HuH-7.5 (cell line): ENCODE results near the gene SRP9.
"Not testable (repeated sequence)": the region's sequence is repeated elsewhere in the genome, so short reads cannot be mapped to it uniquely, and the experiment has no call there.

Experiments used
- DNase-seq: peaks from one replicate; pipeline ENCODE4 v3.0.0; 2011; ENCODE audit warnings: low spot score

SRP9 gene

DNA sequence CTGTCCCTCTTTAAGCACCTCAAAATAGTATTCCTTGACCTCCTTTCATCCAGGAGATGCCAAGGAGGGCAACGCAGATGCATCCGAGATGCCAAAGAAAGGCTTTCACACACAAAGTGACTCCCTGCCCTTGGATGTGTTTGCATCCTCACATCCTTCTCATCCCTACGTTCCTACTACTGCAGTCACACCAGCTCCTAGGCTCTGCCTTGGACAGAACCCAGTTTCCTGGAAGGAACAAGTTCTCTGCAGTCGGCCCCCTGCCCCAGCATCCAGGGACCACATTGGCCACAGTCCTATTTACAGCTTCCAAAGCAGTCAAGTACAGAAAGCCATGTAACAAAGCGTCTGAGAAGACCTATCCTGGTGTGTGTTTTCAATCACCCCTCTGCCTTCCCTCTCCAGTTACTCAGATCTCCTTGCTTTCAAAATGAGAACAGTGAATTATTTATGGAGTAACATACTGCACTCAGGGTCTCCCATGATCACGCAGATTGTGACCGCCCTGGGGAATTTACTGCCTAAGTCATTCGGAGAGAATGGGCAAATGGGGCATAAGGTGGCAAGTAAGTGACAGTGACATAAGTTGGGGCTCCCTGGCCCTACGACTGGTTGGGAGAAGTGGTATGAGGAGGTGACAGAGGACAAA lies 21.8 kb upstream of the SRP9 start:
- DNase-seq: no peak

DNA sequence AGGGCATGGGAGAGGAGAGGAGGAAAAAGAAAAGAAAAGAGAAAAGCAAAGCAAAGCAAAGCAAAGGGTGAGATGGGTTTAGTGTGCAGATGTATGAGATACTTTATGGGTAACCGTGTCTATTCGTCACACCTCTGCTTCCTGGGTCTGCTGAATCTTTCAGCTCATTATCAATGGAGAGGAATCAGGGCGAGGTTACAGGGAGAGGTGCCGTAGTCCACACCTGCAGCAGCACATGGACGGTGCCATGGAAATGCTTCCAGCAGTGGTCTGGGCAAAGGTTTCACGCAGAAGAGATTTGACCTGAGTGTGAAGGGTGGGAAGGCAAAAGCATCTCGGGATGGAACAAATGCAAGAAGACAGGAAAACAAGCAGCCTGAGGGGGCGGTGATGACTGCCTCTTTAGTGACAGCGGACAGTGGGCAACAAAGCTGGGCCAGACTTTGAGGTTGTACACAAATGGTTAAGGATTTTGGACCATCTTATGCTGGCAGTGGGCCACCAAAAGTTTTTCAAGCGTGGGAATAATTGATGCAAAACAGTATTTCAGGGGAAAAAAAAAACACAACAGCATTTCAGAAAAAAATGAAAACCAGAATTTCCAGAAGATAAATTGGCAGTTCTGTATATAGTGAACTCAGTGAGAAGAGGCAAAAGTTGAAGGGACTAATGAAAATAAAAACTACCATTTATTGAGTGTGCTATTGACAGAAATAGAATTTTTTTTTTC lies 19.5 kb upstream of the SRP9 start:
- DNase-seq: no peak

DNA sequence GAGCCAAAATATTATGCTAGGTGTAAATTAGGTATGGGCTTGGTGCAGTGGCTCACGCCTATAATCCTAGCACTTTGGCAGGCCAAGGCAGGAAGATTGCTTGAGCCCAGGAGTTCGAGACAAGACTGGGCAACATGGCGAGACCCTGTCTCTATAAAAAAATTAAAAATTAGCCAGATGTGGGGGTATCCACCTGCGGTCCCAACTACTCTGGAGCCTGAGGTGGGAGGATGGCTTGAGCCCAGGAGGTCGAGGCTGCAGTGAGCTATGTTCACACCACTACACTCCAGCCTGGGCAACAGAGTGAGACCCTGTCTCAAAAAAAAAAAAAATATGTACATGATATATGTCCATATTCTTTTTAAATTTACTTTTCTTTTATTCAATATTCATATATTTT lies 17.7 kb upstream of the SRP9 start:
- not testable (repeated sequence) for DNase-seq

GRCh38 chr1:225760531-225760930 lies 17.1 kb upstream of the SRP9 start:
- DNase-seq: no peak

- not testable (repeated sequence) for DNase-seq
These were observed 16.2 kb upstream of the SRP9 start for GRCh38 chr1:225761395-225761794.

DNA sequence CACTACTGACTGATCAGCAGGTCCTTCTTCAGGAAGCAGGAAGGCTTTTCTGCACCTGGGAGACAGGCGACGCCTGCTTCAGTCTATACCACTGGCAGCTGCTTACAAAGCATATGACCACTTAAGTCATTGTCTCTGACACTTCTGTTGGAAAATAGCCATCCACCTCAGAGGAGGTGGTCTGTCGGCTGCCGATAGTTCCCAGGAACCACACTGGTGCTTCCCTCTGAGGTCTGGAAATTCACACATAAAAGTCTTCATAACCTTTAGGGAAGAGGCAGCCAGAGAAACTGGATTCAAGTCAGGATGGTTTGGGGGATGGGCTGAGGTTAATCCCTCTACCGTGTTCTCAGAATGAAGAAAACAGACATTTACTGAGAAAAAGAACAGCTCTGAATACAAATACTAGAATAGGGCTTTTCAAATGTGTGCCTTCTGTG lies 15.6 kb upstream of the SRP9 start:
- DNase-seq: no peak

- no peak for DNase-seq
These were observed 15.2 kb upstream of the SRP9 start for GRCh38 chr1:225762444-225762843.

DNA sequence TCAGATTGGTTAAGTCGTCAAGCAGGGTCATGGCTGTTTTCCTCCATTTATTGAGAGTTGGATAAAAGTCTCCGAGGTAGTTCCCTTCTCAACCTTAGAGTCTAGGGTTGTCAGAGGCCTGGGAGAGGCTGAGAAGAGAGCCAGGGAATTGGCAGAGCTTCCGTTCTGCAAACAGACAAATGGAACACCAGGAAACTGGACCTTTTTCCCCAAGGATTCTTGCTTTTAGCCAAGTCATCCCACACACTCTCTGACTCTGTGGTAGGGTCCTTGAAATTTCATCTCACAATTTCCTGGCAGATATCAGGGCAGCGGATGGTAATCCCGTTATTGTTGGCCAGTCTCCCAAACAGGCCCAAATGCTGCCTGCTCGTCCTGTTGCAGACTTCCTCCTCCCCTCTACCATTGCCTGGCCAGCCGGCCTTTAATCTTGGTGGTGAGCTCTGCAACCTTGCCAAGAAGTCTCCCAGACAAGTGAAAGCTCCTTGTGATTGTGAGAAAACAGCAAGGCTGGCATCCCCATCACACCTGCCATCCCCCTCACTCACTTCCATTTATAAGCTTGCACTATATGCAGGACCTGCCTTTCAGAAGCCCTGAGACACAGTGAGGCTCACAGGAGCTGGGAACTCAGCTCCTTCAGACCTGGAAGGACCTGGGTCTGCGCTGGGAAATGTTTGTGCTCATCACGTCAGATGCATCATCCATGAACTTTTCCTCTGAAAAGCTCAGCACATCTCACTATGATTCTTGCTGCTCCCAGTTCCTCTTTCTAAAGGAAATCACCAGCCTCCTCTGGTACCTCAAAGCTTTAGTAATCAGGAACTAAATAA lies 13.7 kb upstream of the SRP9 start:
- no peak for DNase-seq

- DNase-seq: no peak
These were observed 11.5 kb upstream of the SRP9 start for GRCh38 chr1:225765982-225766674.

DNA sequence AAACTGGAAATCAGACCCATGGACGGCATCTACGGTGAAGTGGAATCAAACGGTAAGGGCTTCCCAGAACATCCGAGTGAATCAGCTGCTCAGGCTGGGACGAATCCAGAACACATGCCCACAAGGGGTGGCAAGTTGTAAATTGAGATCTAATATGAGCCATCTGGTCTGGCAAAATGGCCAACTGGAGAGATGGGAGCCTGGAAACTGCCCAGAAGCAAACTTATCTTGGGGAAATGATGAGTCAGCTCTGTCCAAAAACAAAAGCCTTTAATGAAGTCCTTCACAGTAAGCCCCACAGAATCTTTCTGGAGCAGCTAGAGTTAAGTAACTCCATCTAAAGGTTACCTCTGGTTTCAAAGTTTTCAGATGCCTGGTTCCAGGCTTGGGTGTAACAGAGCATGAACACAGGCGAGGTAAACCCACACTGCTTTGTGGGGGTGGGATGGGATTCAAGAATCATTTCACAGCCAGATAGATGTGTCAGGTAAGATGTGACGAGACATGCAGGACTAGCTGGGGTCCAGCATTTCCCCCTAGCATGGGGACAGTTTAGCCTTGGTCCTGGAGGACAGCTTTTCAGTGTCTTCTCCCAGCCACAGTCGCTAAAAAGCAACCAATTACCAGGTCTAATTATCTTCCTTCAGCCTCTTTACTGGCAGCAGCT lies 10.5 kb upstream of the SRP9 start:
- no peak for DNase-seq

DNA sequence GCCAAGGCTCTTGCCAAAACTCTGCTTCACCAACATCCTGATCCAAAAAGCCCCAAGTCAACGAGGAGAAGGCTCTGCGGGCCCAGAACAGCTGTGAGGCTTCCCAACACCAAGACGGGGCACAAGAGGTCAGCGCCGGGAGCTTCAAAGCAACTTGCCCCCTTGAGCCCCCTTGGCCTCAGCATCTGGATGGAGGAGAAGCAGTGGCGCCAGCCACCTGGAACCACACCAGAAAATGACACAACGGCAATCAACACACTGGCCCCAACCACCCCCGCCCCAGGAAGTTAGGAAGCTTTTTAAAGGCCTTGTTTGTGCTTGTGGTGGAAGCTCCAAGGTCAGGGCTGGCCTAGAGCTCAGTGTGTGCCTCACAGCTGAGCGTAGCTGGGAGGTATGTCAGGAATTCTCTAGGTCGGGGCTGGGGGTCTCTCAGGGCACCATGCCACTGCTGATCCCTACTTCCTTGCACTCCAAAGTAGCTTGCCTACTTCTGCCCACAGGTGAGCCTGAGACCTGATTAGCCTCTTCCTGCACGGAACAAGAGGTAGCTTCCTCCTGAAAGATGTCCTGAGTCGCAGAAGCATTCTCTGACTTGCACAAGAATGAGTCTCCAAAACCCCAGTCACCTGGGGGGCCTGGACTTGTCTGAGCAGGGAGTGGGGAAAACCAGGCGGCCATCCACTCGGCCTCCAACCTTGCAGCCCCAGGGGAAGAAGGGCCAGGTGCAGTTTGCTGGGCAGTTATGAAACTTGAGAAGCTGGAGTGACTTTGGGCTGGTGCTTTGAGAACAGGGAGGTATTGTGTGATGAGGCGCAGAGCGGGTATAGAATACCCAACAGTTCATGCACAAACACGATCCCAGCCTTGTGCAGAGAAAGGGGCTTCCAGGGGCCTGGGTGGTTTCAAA lies 9.7 kb upstream of the SRP9 start:
- peak; percentile 59 for DNase-seq

DNA sequence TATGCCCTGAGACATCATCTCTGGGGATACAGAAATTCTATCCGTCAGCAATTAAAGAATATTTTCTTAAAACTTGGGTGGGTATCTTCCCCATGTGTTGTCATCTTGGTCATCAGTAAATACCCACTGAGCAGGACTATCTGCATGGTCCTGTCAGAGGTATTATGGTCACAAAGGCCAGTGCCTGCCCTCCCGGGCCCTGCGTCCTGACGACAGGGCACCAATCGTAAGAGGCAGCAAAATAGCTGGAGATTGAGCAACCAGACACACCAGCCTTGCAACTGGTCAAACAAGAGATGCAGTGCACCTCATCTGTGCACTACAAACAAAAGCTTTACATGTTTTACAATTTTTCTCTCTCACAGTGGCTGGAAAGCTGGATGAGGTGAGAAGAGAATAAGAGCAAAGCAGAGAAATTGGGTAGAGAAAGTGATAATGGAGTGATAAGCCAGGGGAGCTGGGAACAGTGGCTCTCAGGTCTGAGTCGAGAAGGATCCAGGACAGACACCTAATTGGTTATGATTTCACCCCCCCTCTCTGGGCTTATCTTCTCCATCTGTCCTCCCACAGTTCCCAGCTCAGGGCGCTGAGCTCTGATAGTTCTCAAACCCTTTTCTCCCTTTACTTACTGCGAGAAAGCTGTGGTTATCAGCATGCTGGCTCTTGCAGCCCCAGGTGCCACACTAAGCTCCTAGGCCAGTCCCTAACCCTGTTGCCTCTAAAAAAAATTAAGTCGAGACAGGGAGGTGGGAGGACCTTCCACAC lies 8.8 kb upstream of the SRP9 start:
- DNase-seq: peak; percentile 59

GRCh38 chr1:225769687-225770086 lies 7.9 kb upstream of the SRP9 start:
- DNase-seq: no peak

GRCh38 chr1:225770561-225771248 lies 6.9 kb upstream of the SRP9 start:
- DNase-seq: no peak

DNA sequence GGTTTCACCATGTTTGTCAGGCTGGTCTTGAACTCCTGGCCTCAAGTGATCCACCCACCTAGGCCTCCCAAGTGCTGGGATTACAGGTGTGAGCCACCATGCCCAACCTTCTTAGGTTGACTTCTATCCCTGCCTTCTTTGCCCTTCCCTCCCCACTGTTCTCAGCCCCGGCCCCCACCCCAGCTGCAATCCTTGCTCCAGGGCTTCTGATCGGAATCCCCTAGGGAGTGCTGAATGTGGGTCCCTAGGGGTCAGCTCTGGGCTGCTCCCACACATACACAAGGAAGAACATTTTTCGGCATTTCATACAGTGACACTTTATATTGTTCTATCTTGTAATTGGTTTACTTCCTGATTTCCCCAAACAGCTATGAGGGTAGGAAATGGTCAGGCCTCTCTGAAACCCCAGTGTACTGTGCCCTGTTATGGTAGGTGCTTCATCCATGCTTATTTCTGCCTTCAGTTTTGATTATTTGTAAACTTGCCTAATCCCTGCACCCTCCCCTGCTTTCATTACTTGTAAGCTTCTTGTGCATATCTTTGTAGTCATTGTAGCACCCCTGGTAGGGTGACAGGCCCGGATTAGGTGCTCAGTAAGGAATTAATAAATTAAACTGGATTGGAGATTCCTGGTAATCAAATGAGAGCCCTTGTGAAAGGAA lies 5.8 kb upstream of the SRP9 start:
- no peak for DNase-seq

DNA sequence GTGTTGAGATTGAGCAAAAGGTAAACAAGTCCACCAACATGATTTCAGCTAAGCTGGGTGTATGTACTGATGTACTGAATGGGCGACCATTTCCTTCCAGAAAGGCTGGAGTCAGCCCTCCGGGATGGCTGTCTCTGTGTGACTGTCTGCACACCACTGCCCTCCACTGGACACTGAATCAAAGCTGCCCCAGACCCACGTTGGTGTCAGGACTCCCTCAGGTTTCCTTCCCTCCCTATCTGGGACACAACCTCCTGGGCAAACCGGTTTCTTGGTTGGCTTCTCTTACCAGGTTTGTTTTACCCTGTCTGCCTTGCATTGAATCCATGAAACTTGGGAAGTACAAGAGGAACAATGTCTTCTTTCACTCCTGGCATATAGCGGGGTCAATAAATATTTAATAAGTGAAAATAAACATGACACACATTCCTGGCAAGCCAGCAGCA lies 5.3 kb upstream of the SRP9 start:
- DNase-seq: peak; percentile 56

DNA sequence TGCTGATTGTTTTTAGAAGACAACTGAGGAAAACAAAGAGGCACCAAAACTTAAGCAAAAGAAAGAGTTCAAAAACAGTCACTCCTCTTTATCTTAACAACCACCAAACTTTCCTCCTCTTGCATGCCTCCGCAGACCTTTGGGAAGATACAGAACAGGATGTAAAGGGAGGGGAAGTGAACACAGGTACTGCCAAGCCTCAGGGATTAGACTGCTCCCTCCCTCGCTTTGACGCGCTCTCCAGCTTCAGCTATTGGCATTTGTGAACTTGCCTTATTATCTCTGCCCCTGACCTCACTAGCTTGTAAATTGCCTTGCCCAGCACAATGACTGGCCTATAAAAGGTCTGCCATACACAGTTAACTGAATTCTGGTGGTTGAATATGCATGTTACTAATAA lies 4.8 kb upstream of the SRP9 start:
- DNase-seq: no peak

- DNase-seq: no peak
These were observed 3.1 kb upstream of the SRP9 start for GRCh38 chr1:225774281-225775147.
